Measurements from ENCODE around the gene CACUL1.

The CACUL1 gene

DNA sequence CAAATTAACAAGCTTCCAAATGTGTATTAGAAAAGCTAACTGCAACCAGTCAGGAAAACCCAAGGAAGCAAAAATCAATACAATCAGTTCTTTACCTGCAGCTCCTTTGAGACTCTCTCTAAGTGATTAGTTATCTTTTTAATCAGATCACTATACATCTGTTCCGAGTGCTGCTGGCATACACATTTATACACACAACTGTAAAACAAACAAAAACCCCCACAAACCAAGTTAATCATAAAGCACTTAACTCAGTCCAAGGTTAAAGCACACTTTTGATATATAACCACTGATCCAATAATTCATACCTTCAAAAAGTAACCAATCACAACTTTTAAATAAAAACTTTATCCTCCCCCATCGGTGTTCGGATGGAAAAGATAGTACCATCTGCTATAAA, 25.6 kb downstream of the CACUL1 start:
- H3K27me3 Mint-ChIP-seq: no peaks in the 10 kb centered on the region
- H3K27ac Mint-ChIP-seq: peak overlapping the region; percentile 84
- ATAC-seq: no peak
- no peaks in the 10 kb centered on the region for H3K9me3 Mint-ChIP-seq
- H3K36me3 Mint-ChIP-seq: peaks cover 15% of the 10 kb centered on the region
- peaks cover 40% of the 10 kb centered on the region for H3K4me1 Mint-ChIP-seq
- H3K4me3 Mint-ChIP-seq: peak overlapping the region; percentile 60

DNA sequence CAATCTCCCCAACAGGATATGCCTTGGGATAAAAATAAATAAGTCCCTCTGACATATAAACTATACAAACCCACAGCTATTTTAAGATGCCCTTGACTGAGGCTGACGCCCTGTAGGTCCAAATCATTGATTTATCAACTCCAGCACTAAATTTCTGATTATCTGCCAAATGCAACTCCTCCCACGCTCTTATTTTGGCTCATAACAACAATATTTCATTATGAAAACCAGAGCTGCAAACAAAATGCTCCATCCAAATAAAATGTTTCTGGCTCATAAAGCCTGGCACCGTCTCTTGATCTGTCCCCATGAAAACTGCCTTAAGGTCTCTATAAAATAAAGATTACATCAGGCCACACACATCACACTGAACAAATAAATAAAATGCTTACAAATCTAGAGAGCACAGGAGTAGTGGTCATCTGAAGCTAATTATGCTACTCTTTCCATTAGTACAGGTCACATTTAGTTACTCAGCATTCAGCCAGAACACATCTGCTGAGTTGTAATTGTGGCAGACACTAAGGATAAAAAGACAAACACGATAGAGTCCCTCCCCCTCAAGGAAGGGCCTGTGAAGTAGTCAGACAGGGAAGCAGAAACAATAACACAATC, 28.8 kb downstream of the CACUL1 start:
- Mint-ChIP-seq H3K4me1 (peaks cover 19% of the 10 kb centered on the region), H3K9me3 (no peaks in the 10 kb centered on the region), H3K27me3 (no peaks in the 10 kb centered on the region), H3K27ac (no peak overlapping the region), H3K36me3 (peaks cover 15% of the 10 kb centered on the region), H3K4me3 (no peak overlapping the region)
- no peak for ATAC-seq

DNA sequence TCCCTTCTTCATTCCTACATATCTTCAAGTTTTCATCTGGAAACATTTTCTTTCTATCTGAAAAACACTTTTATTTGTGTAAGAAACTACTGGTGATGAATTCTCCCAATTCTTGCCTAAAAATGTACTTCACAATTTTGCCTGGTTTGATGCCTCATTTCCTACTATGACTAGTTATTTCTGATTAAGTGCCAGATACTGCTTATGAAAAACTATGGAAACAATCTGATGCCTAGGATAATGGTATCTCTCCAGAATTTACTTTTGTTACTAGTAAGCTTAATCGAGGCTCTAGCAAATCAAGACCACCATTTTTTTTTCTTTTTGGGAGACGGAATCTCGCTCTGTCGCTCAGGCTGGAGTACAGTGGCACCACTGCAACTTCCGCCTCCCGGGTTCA, 31.3 kb downstream of the CACUL1 start:
- H3K36me3 Mint-ChIP-seq: peaks cover 15% of the 10 kb centered on the region

DNA sequence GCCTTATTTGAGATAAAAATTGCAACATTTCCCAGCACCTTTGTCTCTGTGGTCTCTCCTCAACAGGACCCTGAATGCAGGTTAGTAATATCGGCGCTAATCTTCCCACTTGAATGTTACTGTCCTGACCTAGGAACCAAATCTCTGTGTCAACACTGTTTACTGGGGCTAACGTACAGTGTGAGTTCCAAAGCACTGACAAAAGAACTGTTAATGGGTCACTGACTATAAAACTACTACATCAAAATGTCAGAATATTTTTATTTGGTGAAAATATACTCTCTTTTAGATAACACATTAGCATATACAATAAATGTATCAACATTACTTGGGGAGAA, 33.3 kb downstream of the CACUL1 start:
- no peaks in the 10 kb centered on the region for H3K4me1 Mint-ChIP-seq
- no peak for ATAC-seq
- peaks cover 18% of the 10 kb centered on the region for H3K36me3 Mint-ChIP-seq
- H3K27me3 Mint-ChIP-seq: no peaks in the 10 kb centered on the region
- no peaks in the 10 kb centered on the region for H3K9me3 Mint-ChIP-seq
- H3K27ac Mint-ChIP-seq: no peak overlapping the region
- H3K4me3 Mint-ChIP-seq: no peak overlapping the region

More for the DNA sequence above, 31.3 kb downstream of the CACUL1 start:
- no peaks in the 10 kb centered on the region for H3K27me3 Mint-ChIP-seq
- no peak overlapping the region for H3K4me3 Mint-ChIP-seq
- no peak for ATAC-seq
- H3K27ac Mint-ChIP-seq: no peak overlapping the region
- no peaks in the 10 kb centered on the region for H3K4me1 Mint-ChIP-seq
- no peaks in the 10 kb centered on the region for H3K9me3 Mint-ChIP-seq

DNA sequence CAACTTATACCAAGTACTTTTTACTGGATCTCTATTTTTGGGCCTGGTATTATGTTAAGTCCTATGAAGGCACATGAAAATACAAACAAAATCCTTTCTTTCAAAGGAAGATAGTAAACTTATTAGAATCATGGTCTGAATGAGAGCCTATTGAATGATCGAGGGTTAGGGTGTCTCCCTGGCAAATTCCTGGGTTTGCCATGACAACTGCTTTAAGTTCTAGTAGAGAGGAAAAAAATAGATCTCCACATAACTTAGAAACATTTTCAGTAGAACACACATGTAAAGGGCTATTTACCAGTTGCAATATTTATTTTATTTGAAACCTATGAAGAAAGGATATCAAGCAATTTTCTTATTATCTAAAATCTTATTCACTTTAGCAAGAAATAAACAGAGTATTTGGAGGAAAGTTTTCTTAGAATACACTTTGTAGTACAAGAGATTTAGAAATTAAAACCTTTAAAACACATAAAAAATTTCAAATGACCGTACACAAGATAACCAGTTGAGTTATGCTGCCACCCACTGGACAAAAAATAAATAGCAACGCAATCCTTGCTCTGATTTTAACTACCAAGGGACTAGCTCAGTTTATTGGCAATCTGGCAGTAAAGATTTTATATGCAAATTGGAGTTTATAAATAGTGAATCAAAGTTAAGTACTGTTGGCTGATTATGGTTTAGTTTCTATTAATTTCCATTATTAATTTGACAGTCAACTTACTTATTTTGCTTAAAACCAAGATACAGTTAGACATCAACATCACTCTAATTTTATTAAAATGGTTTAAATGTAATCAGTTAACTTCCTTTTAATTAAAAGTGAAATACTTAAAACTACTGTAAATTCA, 33.9 kb downstream of the CACUL1 start:
- no peak overlapping the region for H3K27ac Mint-ChIP-seq
- H3K27me3 Mint-ChIP-seq: no peaks in the 10 kb centered on the region
- no peaks in the 10 kb centered on the region for H3K4me1 Mint-ChIP-seq
- H3K36me3 Mint-ChIP-seq: peaks cover 16% of the 10 kb centered on the region
- no peak overlapping the region for H3K4me3 Mint-ChIP-seq
- no peak for ATAC-seq
- no peaks in the 10 kb centered on the region for H3K9me3 Mint-ChIP-seq

DNA sequence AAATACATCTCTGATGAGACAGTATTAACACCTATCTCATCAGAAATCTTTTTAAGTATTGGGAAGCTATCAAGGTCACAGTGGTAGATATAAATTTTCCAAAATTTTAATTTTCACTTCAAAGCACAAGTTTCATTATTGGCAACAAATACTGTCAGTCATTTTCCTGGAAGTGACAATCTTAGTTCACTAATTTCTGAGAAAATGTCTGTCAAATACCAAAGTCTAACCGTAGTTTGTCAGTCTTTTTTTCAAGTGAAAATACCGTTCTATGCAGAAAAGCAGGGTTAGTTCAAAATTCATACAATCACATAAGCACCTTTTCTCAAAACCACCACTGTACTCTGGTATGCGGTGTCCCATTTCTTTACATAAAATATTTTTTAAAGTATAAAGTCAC, 40.4 kb downstream of the CACUL1 start:
- peaks cover 8% of the 10 kb centered on the region for H3K36me3 Mint-ChIP-seq
- ATAC-seq: no peak
- H3K4me3 Mint-ChIP-seq: no peak overlapping the region
- no peak overlapping the region for H3K27ac Mint-ChIP-seq
- H3K4me1 Mint-ChIP-seq: no peaks in the 10 kb centered on the region
- no peaks in the 10 kb centered on the region for H3K27me3 Mint-ChIP-seq
- no peaks in the 10 kb centered on the region for H3K9me3 Mint-ChIP-seq

DNA sequence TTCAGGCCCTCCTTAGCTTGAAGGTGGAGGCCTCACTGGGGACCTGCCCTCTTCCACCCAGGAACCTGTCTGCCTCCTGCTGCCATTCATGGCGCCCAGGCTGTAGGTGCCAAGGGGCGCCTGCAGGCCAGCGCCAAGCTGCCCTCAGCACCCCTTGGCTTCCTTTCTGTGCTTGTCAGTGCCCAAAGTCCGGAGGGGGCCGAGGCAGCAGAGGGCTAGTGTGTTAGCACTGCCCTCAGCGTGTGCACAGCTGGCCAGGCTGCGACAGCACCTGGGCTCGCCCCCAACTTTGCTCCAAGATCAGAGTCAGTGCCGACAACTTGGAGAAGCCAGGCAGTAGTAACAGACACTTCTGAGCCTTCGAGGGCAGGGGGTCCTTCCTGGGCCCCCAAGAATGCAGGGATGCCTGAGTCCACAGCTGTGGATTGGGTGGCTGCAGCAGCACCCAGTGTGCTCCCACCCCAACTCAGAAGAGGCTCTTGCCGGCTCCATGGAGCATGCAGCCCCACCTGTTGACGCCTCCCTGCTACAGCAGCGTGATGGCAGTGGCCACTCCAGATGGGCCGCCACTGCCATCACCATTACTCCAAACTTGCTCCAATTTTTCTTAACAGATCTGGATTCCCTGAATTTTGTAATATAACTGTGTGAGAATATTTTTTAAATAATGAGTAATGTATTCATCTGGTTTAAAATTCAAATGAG, 41.7 kb downstream of the CACUL1 start:
- Mint-ChIP-seq H3K36me3 (peaks cover 8% of the 10 kb centered on the region), H3K9me3 (no peaks in the 10 kb centered on the region), H3K4me1 (no peaks in the 10 kb centered on the region), H3K27ac (no peak overlapping the region), H3K4me3 (no peak overlapping the region), H3K27me3 (no peaks in the 10 kb centered on the region)
- ATAC-seq: no peak

DNA sequence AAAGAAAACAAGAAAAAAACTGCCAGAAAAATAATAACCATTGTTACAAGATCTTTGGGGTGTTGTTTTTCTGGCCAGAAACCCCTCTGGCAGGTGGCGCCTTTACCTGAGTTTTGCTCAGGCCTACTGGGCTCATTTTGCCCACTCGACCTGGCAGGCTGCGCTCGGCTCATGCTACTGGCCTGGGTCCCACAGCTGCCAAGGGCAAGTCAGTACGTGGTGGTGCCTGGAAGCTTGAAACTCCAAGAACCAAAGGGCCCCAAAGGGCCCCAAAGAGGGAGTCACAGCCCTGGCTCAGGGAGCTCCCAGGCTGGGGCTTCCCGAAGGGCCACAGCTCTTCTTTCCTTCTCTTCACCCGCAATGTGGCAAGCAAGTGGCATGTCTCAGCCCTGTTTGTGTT, 42.7 kb downstream of the CACUL1 start:
- Mint-ChIP-seq H3K4me1 (no peaks in the 10 kb centered on the region), H3K9me3 (no peaks in the 10 kb centered on the region), H3K36me3 (peaks cover 12% of the 10 kb centered on the region), H3K27me3 (no peaks in the 10 kb centered on the region), H3K4me3 (no peak overlapping the region), H3K27ac (no peak overlapping the region)
- ATAC-seq: no peak

DNA sequence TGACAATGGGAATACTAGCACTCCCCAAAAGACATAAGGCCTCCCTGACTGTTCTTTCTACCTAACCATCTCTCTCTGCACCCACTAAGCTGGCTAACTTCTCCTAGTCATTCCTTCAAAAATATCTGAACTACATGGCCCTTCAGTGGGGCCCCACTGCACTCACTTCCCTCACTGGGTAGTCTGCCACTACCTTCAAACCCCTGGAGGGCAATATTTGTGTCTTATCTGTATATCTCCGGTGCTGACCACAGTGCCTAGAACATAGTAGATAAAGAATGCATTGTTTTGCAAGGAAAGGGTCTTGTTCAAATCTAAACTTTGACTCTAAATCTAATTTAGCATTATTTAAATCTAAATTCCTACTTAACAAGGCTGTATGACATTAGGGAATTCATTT, 44.3 kb downstream of the CACUL1 start:
- Mint-ChIP-seq H3K27ac (no peak overlapping the region), H3K9me3 (no peaks in the 10 kb centered on the region), H3K36me3 (peaks cover 15% of the 10 kb centered on the region), H3K27me3 (no peaks in the 10 kb centered on the region), H3K4me1 (no peaks in the 10 kb centered on the region), H3K4me3 (no peak overlapping the region)
- no peak for ATAC-seq

DNA sequence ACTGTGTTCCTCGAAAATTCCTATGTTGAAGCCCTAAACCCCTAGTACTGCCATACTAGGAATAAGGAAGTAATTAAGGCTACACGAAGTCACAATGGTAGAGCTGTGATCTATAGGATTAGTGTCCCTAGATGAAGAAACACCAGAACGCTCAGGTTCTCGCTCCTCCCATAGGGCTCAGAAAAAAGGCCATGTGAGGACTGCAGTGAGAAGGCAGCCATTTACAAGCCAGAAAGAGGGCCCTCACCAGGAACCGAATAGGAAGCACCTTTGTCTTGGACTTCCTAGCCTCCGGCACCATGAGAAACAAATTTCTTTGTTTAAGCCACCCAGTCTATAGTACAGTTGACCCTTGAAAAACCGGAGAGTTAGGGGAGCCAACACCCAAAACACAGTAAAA, 46.2 kb downstream of the CACUL1 start:
- no peak for ATAC-seq
- peaks cover 6% of the 10 kb centered on the region for H3K4me1 Mint-ChIP-seq
- H3K27ac Mint-ChIP-seq: no peak overlapping the region
- peaks cover 21% of the 10 kb centered on the region for H3K36me3 Mint-ChIP-seq
- no peaks in the 10 kb centered on the region for H3K27me3 Mint-ChIP-seq
- H3K4me3 Mint-ChIP-seq: no peak overlapping the region
- H3K9me3 Mint-ChIP-seq: no peaks in the 10 kb centered on the region

DNA sequence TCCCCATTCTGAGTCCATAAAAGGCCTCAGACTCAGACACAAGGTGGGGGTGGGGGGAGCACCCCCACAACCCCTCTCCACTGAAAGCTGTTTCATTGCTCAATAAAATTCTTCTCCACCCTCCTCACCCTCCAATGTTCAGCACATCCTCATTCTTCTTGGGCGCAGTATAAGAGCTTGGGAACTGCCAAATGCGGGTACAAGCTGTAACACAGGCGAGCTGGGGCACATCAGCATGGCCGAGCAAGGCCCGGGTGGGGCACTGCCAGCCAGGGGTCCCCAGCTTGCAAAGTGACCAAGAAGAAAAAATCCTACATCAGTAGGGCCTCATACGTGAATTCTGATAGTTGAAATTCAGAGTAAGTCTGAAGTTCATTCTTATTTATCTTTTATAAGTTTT, 50.1 kb downstream of the CACUL1 start:
- peaks cover 33% of the 10 kb centered on the region for H3K36me3 Mint-ChIP-seq
- no peaks in the 10 kb centered on the region for H3K27me3 Mint-ChIP-seq
- H3K4me3 Mint-ChIP-seq: no peak overlapping the region
- no peak overlapping the region for H3K27ac Mint-ChIP-seq
- H3K4me1 Mint-ChIP-seq: peaks cover 6% of the 10 kb centered on the region
- no peaks in the 10 kb centered on the region for H3K9me3 Mint-ChIP-seq
- ATAC-seq: no peak

DNA sequence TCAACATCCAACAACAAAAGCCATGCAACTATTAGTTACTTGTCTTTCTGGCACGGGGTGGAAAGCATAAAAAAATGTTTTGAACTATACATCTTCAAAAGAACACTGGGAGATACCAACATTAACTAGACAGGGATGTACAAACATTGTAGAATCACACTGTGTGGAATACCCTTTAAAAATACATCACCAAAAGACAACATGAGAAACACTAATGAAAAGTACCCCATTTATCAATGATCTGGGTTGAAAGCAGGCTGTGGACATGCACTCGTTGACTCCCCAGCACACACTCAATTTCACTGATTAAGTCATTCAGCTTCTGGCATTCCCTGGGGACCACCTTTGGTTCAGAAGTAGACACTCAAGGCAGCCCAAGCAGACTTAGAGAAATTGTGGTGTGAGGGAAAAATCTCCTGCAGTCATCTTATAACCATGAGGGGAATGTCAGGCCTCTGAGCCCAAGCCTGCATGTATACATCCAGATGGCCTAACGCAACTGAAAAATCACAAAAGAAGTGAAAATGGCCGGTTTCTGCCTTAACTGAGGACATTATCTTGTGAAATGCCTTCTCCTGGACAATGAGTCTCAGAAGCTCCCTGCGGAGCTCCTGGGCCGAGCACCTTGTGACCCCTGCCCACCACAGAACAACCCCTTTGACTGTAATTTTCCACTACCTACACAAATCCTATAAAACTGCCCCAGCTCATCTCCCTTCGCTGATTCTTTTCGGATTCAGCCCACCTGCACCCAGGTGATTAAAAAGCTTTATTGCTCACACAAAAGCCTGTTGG, 53.0 kb downstream of the CACUL1 start:
- Mint-ChIP-seq H3K27me3 (no peaks in the 10 kb centered on the region), H3K36me3 (peaks cover 34% of the 10 kb centered on the region), H3K4me3 (no peak overlapping the region), H3K9me3 (no peaks in the 10 kb centered on the region), H3K27ac (no peak overlapping the region), H3K4me1 (peaks cover 14% of the 10 kb centered on the region)
- no peak for ATAC-seq

DNA sequence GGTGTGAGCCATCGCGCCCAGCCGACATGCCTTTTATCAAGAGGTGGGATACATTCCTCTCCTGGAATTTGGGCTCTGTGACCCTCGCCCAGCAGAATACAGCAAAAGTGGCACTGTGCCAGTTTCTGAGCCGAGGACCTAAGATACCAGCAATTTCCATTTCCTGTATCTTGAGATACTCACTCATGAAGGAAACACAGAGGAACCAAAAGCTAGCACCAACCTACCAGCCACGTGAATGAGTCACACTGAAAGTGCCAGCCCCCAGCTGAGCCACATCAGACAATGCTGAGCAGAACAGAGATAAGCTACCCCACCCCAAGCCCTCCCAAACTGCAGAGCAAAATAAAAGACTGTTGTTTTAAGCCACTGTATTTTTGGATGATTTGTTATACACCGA, 56.3 kb downstream of the CACUL1 start:
- Mint-ChIP-seq H3K36me3 (peaks cover 26% of the 10 kb centered on the region), H3K27ac (peak overlapping the region; percentile 54), H3K4me1 (peaks cover 9% of the 10 kb centered on the region), H3K9me3 (no peaks in the 10 kb centered on the region), H3K27me3 (no peaks in the 10 kb centered on the region), H3K4me3 (no peak overlapping the region)
- ATAC-seq: peak; percentile 99

DNA sequence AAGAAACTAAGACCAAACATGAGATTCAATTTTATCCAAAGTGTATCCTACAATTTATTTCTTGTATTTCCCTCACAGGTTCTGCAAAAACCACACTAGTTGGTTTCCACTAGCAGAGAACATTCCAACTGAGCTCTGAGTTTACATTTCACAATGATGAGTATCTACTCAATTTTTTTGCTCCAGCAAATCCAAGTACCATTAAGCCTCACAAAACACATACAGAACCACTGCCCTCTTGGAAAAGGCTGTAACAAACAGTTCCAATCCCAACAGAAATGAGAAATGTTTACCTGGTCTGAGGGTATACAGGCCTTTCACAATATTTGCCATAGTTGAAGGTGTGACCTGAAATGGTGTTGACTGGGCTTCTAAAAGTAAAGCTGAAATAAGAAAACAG, 59.9 kb downstream of the CACUL1 start:
- Mint-ChIP-seq H3K9me3 (no peaks in the 10 kb centered on the region), H3K4me1 (peaks cover 9% of the 10 kb centered on the region), H3K27me3 (no peaks in the 10 kb centered on the region), H3K36me3 (peaks cover 28% of the 10 kb centered on the region), H3K4me3 (no peak overlapping the region), H3K27ac (no peak overlapping the region)
- ATAC-seq: no peak

DNA sequence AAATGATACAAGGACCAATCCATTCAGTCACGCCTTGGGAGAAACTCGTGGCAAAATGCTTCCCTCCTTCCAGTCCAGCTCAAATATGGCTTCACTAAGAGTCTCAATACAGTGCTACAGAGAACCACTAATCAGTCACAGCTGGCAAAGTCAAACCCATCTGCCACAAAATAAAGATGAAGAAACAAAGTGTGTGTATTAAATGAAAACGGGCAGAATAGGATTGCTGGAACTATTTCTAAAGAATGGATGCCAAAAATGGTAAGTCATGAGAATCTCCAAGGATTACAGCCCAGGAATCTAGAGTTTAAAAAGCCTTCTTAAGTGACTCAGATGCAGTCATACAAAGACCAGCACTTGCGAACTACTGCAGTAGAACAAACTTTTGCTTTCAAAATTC, 61.9 kb downstream of the CACUL1 start:
- no peak for ATAC-seq
- Mint-ChIP-seq H3K4me1 (no peaks in the 10 kb centered on the region), H3K9me3 (no peaks in the 10 kb centered on the region), H3K36me3 (peaks cover 30% of the 10 kb centered on the region), H3K27ac (no peak overlapping the region), H3K27me3 (no peaks in the 10 kb centered on the region), H3K4me3 (no peak overlapping the region)
